Trophoblast cell (in vitro differentiated cells and primary cell): Measurements from ENCODE around the gene VWA8.

Experiments used
- DNase-seq, 2 donors: peaks; one replicate each; pipeline ENCODE4 v3.0.0-alpha.2; 2016
- H2AFZ ChIP-seq: 2 replicates; pipeline ENCODE4 v1.6.1; 2013; ENCODE audit warnings: low read length, moderate library complexity, mild to moderate bottlenecking; ENCODE audit not compliant: insufficient read depth, poor library complexity
- H2AK5ac ChIP-seq: 2 replicates; pipeline ENCODE4 v1.6.1; 2013; ENCODE audit warnings: mild to moderate bottlenecking, low read length
- H2BK120ac ChIP-seq: 2 replicates; pipeline ENCODE4 v1.6.1; 2013; ENCODE audit warnings: low read length, mild to moderate bottlenecking, moderate library complexity; ENCODE audit not compliant: insufficient read depth, poor library complexity
- H2BK12ac ChIP-seq: 2 replicates; pipeline ENCODE4 v1.6.1; 2013; ENCODE audit warnings: mild to moderate bottlenecking, low read length, moderate library complexity
- H2BK5ac ChIP-seq: 2 replicates; pipeline ENCODE4 v1.6.1; 2013; ENCODE audit warnings: low read length, low read depth, moderate library complexity, mild to moderate bottlenecking; ENCODE audit not compliant: poor library complexity
- H3K14ac ChIP-seq: 2 replicates; pipeline ENCODE4 v1.6.1; 2013; ENCODE audit warnings: mild to moderate bottlenecking, low read length
- H3K18ac ChIP-seq: 2 replicates; pipeline ENCODE4 v1.6.1; 2013; ENCODE audit warnings: mild to moderate bottlenecking, low read length
- H3K23ac ChIP-seq: 2 replicates; pipeline ENCODE4 v1.6.1; 2013; ENCODE audit warnings: low read length
- H3K27ac ChIP-seq: 2 replicates; pipeline ENCODE4 v1.5.1; 2013; ENCODE audit warnings: low read depth, mild to moderate bottlenecking, inconsistent platforms, low read length, moderate library complexity
- H3K27me3 ChIP-seq: 2 replicates; pipeline ENCODE4 v1.6.1; 2013; ENCODE audit warnings: inconsistent platforms, mild to moderate bottlenecking, low read length, moderate library complexity; ENCODE audit not compliant: insufficient read depth
- H3K36me3 ChIP-seq, 2 experiments: 1 replicate in 1 of 2; 2 replicates in 1 of 2; pipeline ENCODE4 v1.6.1; 2013; ENCODE audit warnings: low read length in 2 of 2, mild to moderate bottlenecking in 2 of 2, moderate library complexity in 1 of 2; ENCODE audit not compliant: insufficient read depth in 2 of 2, control insufficient read depth in 1 of 2
- H3K4ac ChIP-seq: 2 replicates; pipeline ENCODE4 v1.6.1; 2013; ENCODE audit warnings: low read depth, mild to moderate bottlenecking, low read length, moderate library complexity
- H3K4me1 ChIP-seq, 2 experiments: 1 replicate in 1 of 2; 2 replicates in 1 of 2; pipeline ENCODE4 v1.6.1; 2013; ENCODE audit warnings: low read length in 2 of 2, mild to moderate bottlenecking in 2 of 2, moderate library complexity in 1 of 2; ENCODE audit not compliant: insufficient read depth in 2 of 2, control insufficient read depth in 1 of 2
- H3K4me2 ChIP-seq: 2 replicates; pipeline ENCODE4 v1.6.1; 2013; ENCODE audit warnings: inconsistent platforms, mild to moderate bottlenecking, low read length, moderate library complexity
- H3K4me3 ChIP-seq: 2 replicates; pipeline ENCODE4 v1.5.1; 2013; ENCODE audit warnings: mild to moderate bottlenecking, low read depth, low read length, inconsistent platforms
- H3K79me1 ChIP-seq: one replicate; pipeline ENCODE4 v1.6.1; 2013; ENCODE audit warnings: low read length
- H3K79me2 ChIP-seq: 2 replicates; pipeline ENCODE4 v1.6.1; 2013; ENCODE audit warnings: low read length, mild to moderate bottlenecking; ENCODE audit not compliant: control insufficient read depth, insufficient read depth, poor library complexity
- H3K9ac ChIP-seq: 2 replicates; pipeline ENCODE4 v1.6.1; 2013; ENCODE audit warnings: mild to moderate bottlenecking, low read length
- H3K9me3 ChIP-seq: 2 replicates; pipeline ENCODE4 v1.6.1; 2013; ENCODE audit warnings: low read depth, mild to moderate bottlenecking, control low read depth, inconsistent platforms, low read length; ENCODE audit not compliant: insufficient read depth
- H4K12ac ChIP-seq: 2 replicates; pipeline ENCODE4 v1.6.1; 2013; ENCODE audit warnings: low read depth, mild to moderate bottlenecking, low read length, moderate library complexity
- H4K8ac ChIP-seq: 2 replicates; pipeline ENCODE4 v1.6.1; 2013; ENCODE audit warnings: low read depth, mild to moderate bottlenecking, low read length, moderate library complexity
- H4K91ac ChIP-seq: one replicate; pipeline ENCODE4 v1.6.1; 2013; ENCODE audit warnings: low read depth, mild to moderate bottlenecking, low read length, moderate library complexity
- WGBS: extraction: QIAGEN DNeasy Blood & Tissue Kit; methylation state at CpG from one replicate; pipeline ENCODE4 v1.1.7; 2013; ENCODE audit warnings: missing lambda C conversion rate; ENCODE audit not compliant: insufficient read length, insufficient coverage; ENCODE audit errors: extremely low coverage; 5-methylcytosine and 5-hydroxymethylcytosine counted together

The VWA8 gene

GRCh38 chr13:41722684-41723535, 238.0 kb downstream of the VWA8 start:
- H3K27ac ChIP-seq, result no peak overlapping the region
- H4K8ac ChIP-seq, result no peak overlapping the region
- no peak overlapping the region for H3K4me2 ChIP-seq
- peak in 1 of 2 donors; percentile 7 for DNase-seq
- no peaks in the 10 kb centered on the region for H3K27me3 ChIP-seq
- no peak overlapping the region for H3K23ac ChIP-seq
- H3K14ac ChIP-seq, result no peak overlapping the region
- no peak overlapping the region for H4K91ac ChIP-seq
- H3K9me3 ChIP-seq, result no peaks in the 10 kb centered on the region
- no peak overlapping the region for H2BK5ac ChIP-seq
- H4K12ac ChIP-seq, result no peak overlapping the region
- no peak overlapping the region for H3K9ac ChIP-seq
- H2AFZ ChIP-seq, result no peak overlapping the region
- H3K36me3 ChIP-seq, result no peaks in the 10 kb centered on the region
- H3K4me1 ChIP-seq, result no peaks in the 10 kb centered on the region
- no peaks in the 10 kb centered on the region for H3K79me2 ChIP-seq
- H2AK5ac ChIP-seq, result no peak overlapping the region
- no peak overlapping the region for H3K4me3 ChIP-seq
- WGBS, result no CpG with 5 or more reads among the region's 4 CpGs
- H3K79me1 ChIP-seq, result no peaks in the 10 kb centered on the region
- H2BK120ac ChIP-seq, result no peak overlapping the region
- H3K18ac ChIP-seq, result no peak overlapping the region
- no peak overlapping the region for H3K4ac ChIP-seq
- no peak overlapping the region for H2BK12ac ChIP-seq

GRCh38 chr13:41720839-41721561, 239.9 kb downstream of the VWA8 start:
- peak; percentile 66 to 86 for DNase-seq
- H2AFZ ChIP-seq, result no peak overlapping the region

GRCh38 chr13:41716236-41716635, 244.7 kb downstream of the VWA8 start:
- H2BK120ac ChIP-seq, result no peak overlapping the region
- WGBS, result no CpG with 5 or more reads among the region's 1 CpG
- no peak overlapping the region for H3K23ac ChIP-seq

More at GRCh38 chr13:41720839-41721561, 239.9 kb downstream of the VWA8 start:
- no peaks in the 10 kb centered on the region for H3K9me3 ChIP-seq
- H3K4me1 ChIP-seq, result no peaks in the 10 kb centered on the region
- no peak overlapping the region for H2BK12ac ChIP-seq
- H3K79me1 ChIP-seq, result no peaks in the 10 kb centered on the region
- no peaks in the 10 kb centered on the region for H3K36me3 ChIP-seq
- no peak overlapping the region for H2BK120ac ChIP-seq
- H3K23ac ChIP-seq, result no peak overlapping the region
- no peaks in the 10 kb centered on the region for H3K27me3 ChIP-seq
- no peak overlapping the region for H3K9ac ChIP-seq
- no peak overlapping the region for H3K4me2 ChIP-seq
- no peak overlapping the region for H3K14ac ChIP-seq
- no peak overlapping the region for H2AK5ac ChIP-seq
- no peak overlapping the region for H3K4me3 ChIP-seq
- H4K8ac ChIP-seq, result no peak overlapping the region
- no CpG with 5 or more reads among the region's 5 CpGs for WGBS
- no peak overlapping the region for H4K12ac ChIP-seq
- no peaks in the 10 kb centered on the region for H3K79me2 ChIP-seq
- H3K4ac ChIP-seq, result no peak overlapping the region
- H3K27ac ChIP-seq, result no peak overlapping the region
- H4K91ac ChIP-seq, result no peak overlapping the region
- H2BK5ac ChIP-seq, result no peak overlapping the region
- no peak overlapping the region for H3K18ac ChIP-seq

GRCh38 chr13:41713405-41713804, 247.5 kb downstream of the VWA8 start:
- H2BK120ac ChIP-seq, result no peak overlapping the region
- H4K8ac ChIP-seq, result no peak overlapping the region
- H3K23ac ChIP-seq, result no peak overlapping the region
- no peaks in the 10 kb centered on the region for H3K79me2 ChIP-seq
- H3K27me3 ChIP-seq, result no peaks in the 10 kb centered on the region
- H3K4me1 ChIP-seq, result peaks cover 0 to 2% of the 10 kb centered on the region in 2 experiments
- no peak overlapping the region for H2BK5ac ChIP-seq
- H3K9me3 ChIP-seq, result no peaks in the 10 kb centered on the region
- no peaks in the 10 kb centered on the region for H3K79me1 ChIP-seq
- H2AFZ ChIP-seq, result no peak overlapping the region
- H4K12ac ChIP-seq, result no peak overlapping the region
- H3K36me3 ChIP-seq, result no peaks in the 10 kb centered on the region
- no peak for DNase-seq
- no peak overlapping the region for H3K14ac ChIP-seq
- no peak overlapping the region for H3K4ac ChIP-seq
- H2BK12ac ChIP-seq, result no peak overlapping the region
- no peak overlapping the region for H2AK5ac ChIP-seq
- H3K4me3 ChIP-seq, result no peak overlapping the region
- no peak overlapping the region for H4K91ac ChIP-seq
- H3K27ac ChIP-seq, result no peak overlapping the region
- no peak overlapping the region for H3K18ac ChIP-seq
- H3K9ac ChIP-seq, result no peak overlapping the region
- no peak overlapping the region for H3K4me2 ChIP-seq
- no CpG with 5 or more reads among the region's 1 CpG for WGBS

More at GRCh38 chr13:41716236-41716635, 244.7 kb downstream of the VWA8 start:
- no peak overlapping the region for H2BK12ac ChIP-seq
- H3K27me3 ChIP-seq, result no peaks in the 10 kb centered on the region
- H3K9ac ChIP-seq, result no peak overlapping the region
- no peaks in the 10 kb centered on the region for H3K36me3 ChIP-seq
- DNase-seq, result no peak
- no peaks in the 10 kb centered on the region for H3K9me3 ChIP-seq
- H3K4me3 ChIP-seq, result no peak overlapping the region
- H3K79me1 ChIP-seq, result no peaks in the 10 kb centered on the region
- no peak overlapping the region for H2AK5ac ChIP-seq
- no peak overlapping the region for H4K91ac ChIP-seq
- H2AFZ ChIP-seq, result no peak overlapping the region
- H3K4me1 ChIP-seq, result no peaks in the 10 kb centered on the region
- H3K79me2 ChIP-seq, result no peaks in the 10 kb centered on the region
- no peak overlapping the region for H3K18ac ChIP-seq
- H3K4ac ChIP-seq, result no peak overlapping the region
- H3K14ac ChIP-seq, result no peak overlapping the region
- no peak overlapping the region for H4K12ac ChIP-seq
- H3K27ac ChIP-seq, result no peak overlapping the region
- H2BK5ac ChIP-seq, result no peak overlapping the region
- H3K4me2 ChIP-seq, result no peak overlapping the region
- no peak overlapping the region for H4K8ac ChIP-seq
